H1 (cell line): ENCODE measurements around the gene SLC25A6. TPM values are rescaled to one million over a fixed set of nuclear protein-coding genes. Genes with fewer than 3 reads are reported as not detected.

Experiments used
- CTCF ChIA-PET: fragments of 300-600 bp; sonication (Branson Sonifier 250); formaldehyde crosslinking; loops from one replicate; lab custom pipeline; 2021; ENCODE audit not compliant: partially characterized antibody; lab: Charles Lee
- POLR2A ChIA-PET: fragments of 300-600 bp; sonication (Branson Sonifier 250); formaldehyde crosslinking; loops from one replicate; lab custom pipeline; 2021; ENCODE audit warnings: inconsistent platforms; ENCODE audit not compliant: partially characterized antibody; lab: Charles Lee
- DNase-seq, 2 experiments: peaks; one replicate each; pipeline versions ENCODE4 v3.0.0 to v3.0.0-alpha.2; 2010 to 2022; ENCODE audit warnings: low spot score in 2 of 2, low read depth in 1 of 2, mixed read lengths in 1 of 2
- FAIRE-seq: peaks from 2 replicates; lab custom pipeline; 2011; peaks lifted over from hg19 to GRCh38; lab: Jason Lieb, UNC
- H2AFZ ChIP-seq: 2 replicates; pipeline ENCODE4 v1.8.1; 2012; ENCODE audit warnings: low read length, inconsistent platforms
- H2AK5ac ChIP-seq: 2 replicates; pipeline ENCODE4 v1.6.1; 2013; ENCODE audit warnings: low read depth, low read length
- H2BK120ac ChIP-seq: replicated peaks from 2 replicates; pipeline ENCODE3; 2013; ENCODE audit warnings: low read depth, low read length, inconsistent platforms
- H2BK12ac ChIP-seq: 2 replicates; pipeline ENCODE4 v1.6.1; 2013; ENCODE audit warnings: low read depth, low read length
- H2BK15ac ChIP-seq: 2 replicates; pipeline ENCODE4 v1.6.1; 2013; ENCODE audit warnings: low read length
- H2BK20ac ChIP-seq: 2 replicates; pipeline ENCODE4 v1.6.1; 2013; ENCODE audit warnings: low read length
- H2BK5ac ChIP-seq: 2 replicates; pipeline ENCODE4 v1.6.1; 2013; ENCODE audit warnings: low read depth, low read length
- H3K14ac ChIP-seq: 2 replicates; pipeline ENCODE4 v1.6.1; 2013; ENCODE audit warnings: inconsistent platforms; ENCODE audit not compliant: insufficient read length
- H3K18ac ChIP-seq: 2 replicates; pipeline ENCODE4 v1.6.1; 2013; ENCODE audit warnings: low read length; ENCODE audit errors: extremely low read depth
- H3K23ac ChIP-seq: 2 replicates; pipeline ENCODE4 v1.6.1; 2013; ENCODE audit warnings: inconsistent platforms; ENCODE audit not compliant: insufficient read length
- H3K23me2 ChIP-seq: 2 replicates; pipeline ENCODE4 v1.6.1; 2013; ENCODE audit warnings: low read depth, low read length
- H3K27ac ChIP-seq: 2 replicates; pipeline ENCODE4 v1.6.1; 2011; ENCODE audit warnings: low read depth, low read length, inconsistent platforms
- H3K27me3 ChIP-seq, 4 experiments: replicated peaks in 1 of 4; 1 replicate in 1 of 4; 2 replicates in 3 of 4; pipeline versions ENCODE4 v1.6.1 to v1.8.1; 2011 to 2013; ENCODE audit warnings: low read length in 3 of 4, mild to moderate bottlenecking in 3 of 4, inconsistent platforms in 2 of 4, mixed read lengths in 2 of 4, moderate library complexity in 1 of 4; ENCODE audit not compliant: control insufficient read depth in 3 of 4, insufficient read depth in 3 of 4; ENCODE audit errors: extremely low read depth in 1 of 4
- H3K36me3 ChIP-seq, 4 experiments: 2 replicates each; pipeline versions ENCODE4 v1.6.1 to v1.8.1; 2011 to 2013; ENCODE audit warnings: mild to moderate bottlenecking in 4 of 4, low read length in 3 of 4, moderate library complexity in 2 of 4, control low read depth in 1 of 4, inconsistent platforms in 1 of 4; ENCODE audit not compliant: insufficient read depth in 4 of 4, control insufficient read depth in 2 of 4
- H3K4ac ChIP-seq: replicated peaks from 2 replicates; pipeline ENCODE3; 2013; ENCODE audit warnings: low read length, low read depth, mixed read lengths, inconsistent platforms; ENCODE audit not compliant: insufficient read length
- H3K4me1 ChIP-seq, 4 experiments: replicated peaks in 1 of 4; 1 replicate in 1 of 4; 2 replicates in 3 of 4; pipeline versions ENCODE4 v1.6.1 to v1.8.1; 2011 to 2013; ENCODE audit warnings: low read length in 3 of 4, inconsistent platforms in 2 of 4, mixed read lengths in 1 of 4; ENCODE audit not compliant: insufficient read depth in 4 of 4, control insufficient read depth in 3 of 4
- H3K4me2 ChIP-seq, 2 experiments: 2 replicates each; pipeline versions ENCODE4 v1.6.1 to v1.8.1; 2011 to 2013; ENCODE audit warnings: low read depth in 2 of 2, low read length in 2 of 2, control low read depth in 1 of 2, inconsistent platforms in 1 of 2, mild to moderate bottlenecking in 1 of 2; ENCODE audit not compliant: insufficient read depth in 1 of 2
- H3K4me3 ChIP-seq, 4 experiments: fragments of 200-600, 300-600 bp in 1 of 4; sonication (generic), shearing (Covaris generic), sonication (Bioruptor Twin) in 1 of 4; 2 replicates each; pipeline versions ENCODE4 v1.5.1 to v1.8.1; 2011 to 2016; ENCODE audit warnings: low read length in 4 of 4, low read depth in 3 of 4, control low read depth in 2 of 4, inconsistent platforms in 2 of 4, mild to moderate bottlenecking in 2 of 4, mixed read lengths in 1 of 4, moderate library complexity in 1 of 4; ENCODE audit not compliant: insufficient read depth in 2 of 4; ENCODE audit errors: extremely low read depth in 1 of 4
- H3K56ac ChIP-seq: replicated peaks from 2 replicates; pipeline ENCODE3; 2013; ENCODE audit warnings: low read depth, mild to moderate bottlenecking, mixed read lengths, low read length, inconsistent platforms; ENCODE audit not compliant: insufficient read length
- H3K79me1 ChIP-seq: 2 replicates; pipeline ENCODE4 v1.6.1; 2013; ENCODE audit warnings: low read depth, low read length, control low read depth
- H3K79me2 ChIP-seq, 2 experiments: 2 replicates each; pipeline versions ENCODE4 v1.6.1 to v1.8.1; 2012 to 2013; ENCODE audit warnings: low read length in 2 of 2, mild to moderate bottlenecking in 2 of 2, inconsistent platforms in 1 of 2; ENCODE audit not compliant: insufficient read depth in 2 of 2, control insufficient read depth in 1 of 2
- H3K9ac ChIP-seq, 4 experiments: replicated peaks in 1 of 4; 1 replicate in 1 of 4; 2 replicates in 3 of 4; pipeline versions ENCODE4 v1.6.1 to v1.8.1; 2011 to 2013; ENCODE audit warnings: low read depth in 3 of 4, low read length in 3 of 4, control low read depth in 2 of 4, mild to moderate bottlenecking in 2 of 4, moderate library complexity in 2 of 4, inconsistent platforms in 1 of 4; ENCODE audit errors: extremely low read depth in 1 of 4
- H3K9me3 ChIP-seq, 2 experiments: 2 replicates each; pipeline versions ENCODE4 v1.6.1 to v1.8.1; 2012 to 2013; ENCODE audit warnings: mild to moderate bottlenecking in 2 of 2, moderate library complexity in 2 of 2, control low read depth in 1 of 2, inconsistent platforms in 1 of 2, low read depth in 1 of 2, low read length in 1 of 2, mixed read lengths in 1 of 2; ENCODE audit not compliant: insufficient read depth in 2 of 2
- H4K20me1 ChIP-seq, 2 experiments: replicated peaks in 1 of 2; 2 replicates each; pipeline versions ENCODE3 to v1.8.1; 2011 to 2013; ENCODE audit warnings: inconsistent platforms in 2 of 2, low read length in 2 of 2, mild to moderate bottlenecking in 1 of 2; ENCODE audit not compliant: insufficient read depth in 2 of 2, control insufficient read depth in 1 of 2
- H4K5ac ChIP-seq: 2 replicates; pipeline ENCODE4 v1.6.1; 2013; ENCODE audit warnings: low read length, low read depth, mixed read lengths, inconsistent platforms; ENCODE audit not compliant: insufficient read length
- H4K8ac ChIP-seq: 2 replicates; pipeline ENCODE4 v1.8.0; 2013; ENCODE audit warnings: mild to moderate bottlenecking, moderate library complexity, low read length, inconsistent platforms; ENCODE audit not compliant: insufficient read depth; ENCODE audit errors: extremely low read depth
- H4K91ac ChIP-seq: replicated peaks from 2 replicates; pipeline ENCODE3; 2013; ENCODE audit warnings: low read length, mixed read lengths, inconsistent platforms; ENCODE audit not compliant: insufficient read length
- EP300 ChIP-seq, 2 experiments: IDR thresholded peaks; 1 replicate in 1 of 2; 2 replicates in 1 of 2; pipeline ENCODE4 v1.6.1; 2011 to 2012; ENCODE audit warnings: low read depth in 2 of 2, low read length in 2 of 2, mild to moderate bottlenecking in 2 of 2, borderline replicate concordance in 1 of 2, inconsistent platforms in 1 of 2, moderate library complexity in 1 of 2
- KDM4A ChIP-seq: IDR thresholded peaks from one replicate; pipeline ENCODE4 v1.7.1; 2012; ENCODE audit warnings: low read depth, mild to moderate bottlenecking, moderate library complexity, low read length, inconsistent platforms; ENCODE audit not compliant: severe bottlenecking
- POLR2A ChIP-seq, 2 experiments: IDR thresholded peaks; 1 replicate in 1 of 2; 2 replicates in 1 of 2; pipeline ENCODE4 v1.6.1; 2011; ENCODE audit warnings: low read depth in 2 of 2, low read length in 2 of 2, mild to moderate bottlenecking in 2 of 2; ENCODE audit errors: control extremely low read depth in 1 of 2
- POLR2AphosphoS5 ChIP-seq: IDR thresholded peaks from 2 replicates; pipeline ENCODE4 v1.6.1; 2011; ENCODE audit warnings: low read depth, low read length
- TAF7 ChIP-seq: optimal IDR thresholded peaks from 2 replicates; pipeline ENCODE3; 2011; ENCODE audit warnings: low read depth, mild to moderate bottlenecking, inconsistent platforms, low read length, moderate library complexity, borderline replicate concordance
- WGBS, 2 experiments: shearing (Covaris generic) in 1 of 2; methylation state at CpG; one replicate each; pipeline versions ENCODE4 v1.1.6 to v1.1.7; 2013 to 2015; ENCODE audit warnings: low lambda C conversion rate in 2 of 2, mixed read lengths in 2 of 2, inconsistent platforms in 1 of 2, low coverage in 1 of 2, missing lambda C conversion rate in 1 of 2; ENCODE audit not compliant: insufficient replicate concordance in 2 of 2, insufficient coverage in 1 of 2, insufficient read length in 1 of 2; ENCODE audit errors: extremely low coverage in 1 of 2, missing lambda C conversion rate in 1 of 2; 5-methylcytosine and 5-hydroxymethylcytosine counted together
- polyA plus RNA-seq, 7 experiments: library from polyadenylated mRNA; depleted of rRNA in 3 of 7; stranded (reverse) in 5 of 7; unstranded in 2 of 7; fragments of >200 nt in 5 of 7; fragments of 200-250 nt in 2 of 7; gene quantifications; 1 replicate in 5 of 7; 2 replicates in 1 of 7; 4 replicates in 1 of 7; pipeline versions ENCODE4 v1.2.1 to v1.2.3, GENCODE V29; 2011 to 2013; ENCODE audit warnings: missing spikeins in 2 of 7, mixed read lengths in 2 of 7
- total RNA-seq: library from RNA; stranded (reverse); fragmentation: NEBNext Ultra II Directional; extraction: Animal tissue kit (Norgen Biotek cat#: 25700); gene quantifications from 2 replicates; pipeline ENCODE4 v1.2.1, GENCODE V29; 2021
- TF ChIP-seq, protein P1 (sequence below): IDR thresholded peaks from 2 replicates; pipeline ENCODE4 v1.6.1; 2011; ENCODE audit warnings: low read length, improper control_type of control experiment
- TF ChIP-seq, protein P2 (sequence below): IDR thresholded peaks from 2 replicates; pipeline ENCODE4 v1.6.1; 2012; ENCODE audit warnings: low read length, inconsistent platforms

Gene SLC25A6
- total and polyA plus RNA-seq, 2 of the 8 experiments (the other 6 are each of a cell fraction or from before 2014, with no cell fraction given), result 487 to 1,220 TPM

DNA sequence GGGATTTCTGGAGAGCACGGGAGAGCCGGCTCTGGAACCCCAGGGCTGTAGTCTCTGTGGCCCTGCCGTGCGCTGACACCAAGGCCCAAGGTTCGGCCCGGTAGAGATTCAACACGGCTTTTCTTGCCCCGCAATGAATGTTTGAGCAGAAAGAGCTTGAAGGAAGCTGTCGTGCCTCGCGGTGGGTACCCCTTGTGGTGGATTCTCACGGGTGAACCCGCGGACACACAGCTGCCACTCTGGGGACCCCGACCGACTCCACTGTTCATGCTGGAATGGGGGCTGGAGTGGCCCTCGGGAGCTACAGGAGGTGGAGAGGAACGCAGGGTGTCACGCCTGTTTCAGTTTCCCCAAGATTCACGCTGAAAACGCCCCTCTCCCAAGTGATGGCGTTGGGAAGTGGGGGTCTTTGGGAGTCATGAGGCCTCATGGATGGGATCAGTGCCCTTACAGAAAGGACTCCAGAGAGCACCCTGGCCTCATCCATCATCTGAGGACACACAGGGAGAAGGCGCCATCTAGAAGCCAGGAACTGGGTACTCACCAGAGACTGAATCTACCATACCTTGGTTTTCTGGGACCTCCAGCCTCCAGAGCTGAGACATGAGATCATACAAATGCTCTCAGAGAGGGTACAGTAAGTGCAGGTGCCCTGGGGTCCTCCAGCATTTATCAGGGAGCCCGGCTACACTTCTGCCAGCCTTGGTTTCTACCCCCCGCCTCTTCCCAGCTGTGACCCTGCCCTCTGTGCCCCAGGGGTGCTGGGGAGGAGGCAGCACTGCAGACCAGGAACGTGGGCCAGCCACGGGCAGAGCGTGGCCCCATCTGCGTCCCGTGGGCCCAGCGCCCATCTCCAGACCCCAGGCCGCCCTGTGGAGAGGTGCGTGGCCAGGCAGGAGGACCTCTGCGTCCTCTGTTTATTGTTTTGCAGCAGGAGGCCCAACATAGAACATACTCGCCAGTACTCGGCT, 6.4 kb downstream of the SLC25A6 start:
- H3K27ac ChIP-seq, result no peak overlapping the region
- no peak overlapping the region for H2BK15ac ChIP-seq
- no peak overlapping the region for H2AK5ac ChIP-seq
- DNase-seq (peak in 1 of 2 experiments; percentile 45), FAIRE-seq (no peak)
- CTCF ChIA-PET, result no interaction called here
- H2AFZ ChIP-seq, result no peak overlapping the region
- no peak overlapping the region for H3K4me3 ChIP-seq
- peaks cover 0 to 3% (median 2%) of the 10 kb centered on the region in 4 experiments; a peak in 6 of 7 replicates for H3K4me1 ChIP-seq
- H3K36me3 ChIP-seq, result peaks cover 57 to 72% (median 62%) of the 10 kb centered on the region in 4 experiments
- peaks cover 34 to 40% of the 10 kb centered on the region in 2 experiments for H4K20me1 ChIP-seq
- peak overlapping the region; percentile 72; the same call in 1 of the 2 replicates for H4K8ac ChIP-seq
- POLR2A ChIA-PET, result no interaction called here
- no peak overlapping the region for H3K4ac ChIP-seq
- H3K79me2 ChIP-seq, result peaks cover 18 to 37% of the 10 kb centered on the region in 2 experiments
- H2BK12ac ChIP-seq, result no peak overlapping the region
- no peak overlapping the region for H3K14ac ChIP-seq
- H2BK20ac ChIP-seq, result no peak overlapping the region
- no peak overlapping the region for H4K5ac ChIP-seq
- H3K9me3 ChIP-seq, result no peaks in the 10 kb centered on the region
- no peak overlapping the region for H2BK120ac ChIP-seq
- H3K79me1 ChIP-seq, result no peaks in the 10 kb centered on the region
- no peak overlapping the region for H3K56ac ChIP-seq
- no peak overlapping the region for H4K91ac ChIP-seq
- no peak overlapping the region for H3K9ac ChIP-seq
- H3K23me2 ChIP-seq, result no peaks in the 10 kb centered on the region
- no peak overlapping the region for H3K4me2 ChIP-seq
- no peak overlapping the region for H2BK5ac ChIP-seq
- H3K23ac ChIP-seq, result no peak overlapping the region
- WGBS, 2 experiments, result 93% methylated on average over 36 of the region's 36 CpGs; no CpG with 5 or more reads in 1 of the 2 experiments
- no peaks in the 10 kb centered on the region for H3K27me3 ChIP-seq
- no peak overlapping the region for H3K18ac ChIP-seq
- TF ChIP-seq TAF7 (peak; percentile 31), POLR2A (IDR thresholded peaks at IDR 0.05; ENCODE audit: control extremely low read depth in 1 of 2, low read depth in 2 of 2, low read length in 2 of 2) (peak in 1 of 2 experiments; percentile 68; a peak in 1 of 3 replicates), KDM4A (no peak), EP300 (IDR thresholded peaks at IDR 0.05; ENCODE audit: borderline replicate concordance in 1 of 2, low read depth in 2 of 2, low read length in 2 of 2) (no peak), POLR2AphosphoS5 (peak; percentile 85)
- TF ChIP-seq, protein P1, sequence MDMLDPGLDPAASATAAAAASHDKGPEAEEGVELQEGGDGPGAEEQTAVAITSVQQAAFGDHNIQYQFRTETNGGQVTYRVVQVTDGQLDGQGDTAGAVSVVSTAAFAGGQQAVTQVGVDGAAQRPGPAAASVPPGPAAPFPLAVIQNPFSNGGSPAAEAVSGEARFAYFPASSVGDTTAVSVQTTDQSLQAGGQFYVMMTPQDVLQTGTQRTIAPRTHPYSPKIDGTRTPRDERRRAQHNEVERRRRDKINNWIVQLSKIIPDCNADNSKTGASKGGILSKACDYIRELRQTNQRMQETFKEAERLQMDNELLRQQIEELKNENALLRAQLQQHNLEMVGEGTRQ, result peak; percentile 2; the same call in 1 of the 2 replicates
- TF ChIP-seq, protein P2, sequence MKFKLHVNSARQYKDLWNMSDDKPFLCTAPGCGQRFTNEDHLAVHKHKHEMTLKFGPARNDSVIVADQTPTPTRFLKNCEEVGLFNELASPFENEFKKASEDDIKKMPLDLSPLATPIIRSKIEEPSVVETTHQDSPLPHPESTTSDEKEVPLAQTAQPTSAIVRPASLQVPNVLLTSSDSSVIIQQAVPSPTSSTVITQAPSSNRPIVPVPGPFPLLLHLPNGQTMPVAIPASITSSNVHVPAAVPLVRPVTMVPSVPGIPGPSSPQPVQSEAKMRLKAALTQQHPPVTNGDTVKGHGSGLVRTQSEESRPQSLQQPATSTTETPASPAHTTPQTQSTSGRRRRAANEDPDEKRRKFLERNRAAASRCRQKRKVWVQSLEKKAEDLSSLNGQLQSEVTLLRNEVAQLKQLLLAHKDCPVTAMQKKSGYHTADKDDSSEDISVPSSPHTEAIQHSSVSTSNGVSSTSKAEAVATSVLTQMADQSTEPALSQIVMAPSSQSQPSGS, result 0 out of 2 replicates have a peak, but pooled peaks have one; percentile 45
